Activated T-cell treated with anti-CD3 and anti-CD28 coated beads, Interleukin-2, amount 50 U/mL, for 72 hours (primary cell): ENCODE data around the gene POU2F1. TPM values are rescaled to one million over a fixed set of nuclear protein-coding genes. Genes with fewer than 3 reads are reported as not detected.
"Not testable (repeated sequence)": the region's sequence is repeated elsewhere in the genome, so short reads cannot be mapped to it uniquely, and the experiment has no call there.

Experiments used
- ATAC-seq, 2 donors: fragments of 150-1000 bp; cut with Tn5 transposase; replicated peaks in 1 of 2; 2 replicates each; pipeline ENCODE4 v1.10.0; 2021; ENCODE audit warnings: moderate library complexity in 2 of 2, mild to moderate bottlenecking in 1 of 2
- DNase-seq, 2 donors: peaks; one replicate each; pipeline ENCODE4 v3.0.0; 2021 to 2022; ENCODE audit warnings: mixed read lengths in 1 of 2
- H3K27ac Mint-ChIP-seq: one replicate; pipeline ENCODE4 v1.8.0; 2022; ENCODE audit warnings: mild to moderate bottlenecking, moderate library complexity, mixed read lengths
- H3K27me3 Mint-ChIP-seq: one replicate; pipeline ENCODE4 v1.8.0; 2022; ENCODE audit warnings: low read depth, mixed read lengths
- H3K36me3 Mint-ChIP-seq, 2 donors: one replicate each; pipeline ENCODE4 v1.8.0; 2022; ENCODE audit warnings: mixed read lengths in 2 of 2, mild to moderate bottlenecking in 1 of 2; ENCODE audit not compliant: insufficient read depth in 2 of 2
- H3K4me1 Mint-ChIP-seq: one replicate; pipeline ENCODE4 v1.8.0; 2022; ENCODE audit warnings: low read depth, mixed read lengths
- H3K4me3 Mint-ChIP-seq, 2 donors: one replicate each; pipeline ENCODE4 v1.8.0; 2022; ENCODE audit warnings: mild to moderate bottlenecking in 2 of 2, mixed read lengths in 2 of 2, moderate library complexity in 2 of 2
- H3K9me3 Mint-ChIP-seq, 2 donors: one replicate each; pipeline ENCODE4 v1.8.0; 2022; ENCODE audit warnings: mixed read lengths in 2 of 2
- total RNA-seq, 2 donors: library from RNA; stranded (reverse); gene quantifications; one replicate each; pipeline ENCODE4 v1.2.3, GENCODE V29; 2022

Gene POU2F1
- total RNA-seq, 2 donors from 2014 or later, result 29.4 to 39.6 TPM

GRCh38 chr1:167194182-167194581 is 26.5 kb upstream of the POU2F1 start:
- ATAC-seq, result no peak

GRCh38 chr1:167196166-167196565 is 24.5 kb upstream of the POU2F1 start:
- H3K9me3 Mint-ChIP-seq, result peaks cover 0 to 2% of the 10 kb centered on the region in 2 donors
- peak overlapping the region; percentile 8 to 45 for H3K4me3 Mint-ChIP-seq
- no peak for DNase-seq
- ATAC-seq, result no peak
- H3K27me3 Mint-ChIP-seq, result peaks cover 15% of the 10 kb centered on the region
- H3K27ac Mint-ChIP-seq, result no peak overlapping the region
- H3K36me3 Mint-ChIP-seq, result peaks cover 0 to 1% of the 10 kb centered on the region in 2 donors
- H3K4me1 Mint-ChIP-seq, result peaks cover 27% of the 10 kb centered on the region

More at GRCh38 chr1:167194182-167194581, 26.5 kb upstream of the POU2F1 start:
- H3K27ac Mint-ChIP-seq, result no peak overlapping the region
- peaks cover 0 to 1% of the 10 kb centered on the region in 2 donors for H3K36me3 Mint-ChIP-seq
- H3K27me3 Mint-ChIP-seq, result peaks cover 28% of the 10 kb centered on the region
- H3K4me1 Mint-ChIP-seq, result peaks cover 23% of the 10 kb centered on the region
- no peak overlapping the region for H3K4me3 Mint-ChIP-seq
- H3K9me3 Mint-ChIP-seq, result peaks cover 0 to 2% of the 10 kb centered on the region in 2 donors
- no peak for DNase-seq

GRCh38 chr1:167197236-167197635 is 23.4 kb upstream of the POU2F1 start:
- Mint-ChIP-seq H3K4me3 (no peak overlapping the region), H3K4me1 (peaks cover 30% of the 10 kb centered on the region), H3K9me3 (peaks cover 0 to 2% of the 10 kb centered on the region in 2 donors), H3K36me3 (peaks cover 0 to 1% of the 10 kb centered on the region in 2 donors), H3K27ac (no peak overlapping the region), H3K27me3 (peaks cover 14% of the 10 kb centered on the region)
- ATAC-seq, result no peak
- DNase-seq, result no peak

GRCh38 chr1:167197692-167198091 is 23.0 kb upstream of the POU2F1 start:
- Mint-ChIP-seq H3K4me1 (peaks cover 30% of the 10 kb centered on the region), H3K36me3 (peaks cover 0 to 1% of the 10 kb centered on the region in 2 donors), H3K4me3 (no peak overlapping the region), H3K27ac (no peak overlapping the region), H3K27me3 (peaks cover 9% of the 10 kb centered on the region), H3K9me3 (peaks cover 0 to 2% of the 10 kb centered on the region in 2 donors)
- ATAC-seq, result peak; percentile 48 to 63
- no peak for DNase-seq

GRCh38 chr1:167198518-167199133 is 22.1 kb upstream of the POU2F1 start:
- Mint-ChIP-seq H3K4me3 (no peak overlapping the region), H3K27me3 (no peaks in the 10 kb centered on the region), H3K9me3 (peaks cover 0 to 2% of the 10 kb centered on the region in 2 donors), H3K27ac (no peak overlapping the region), H3K4me1 (peaks cover 30% of the 10 kb centered on the region), H3K36me3 (peaks cover 0 to 1% of the 10 kb centered on the region in 2 donors)
- DNase-seq, result no peak
- no peak for ATAC-seq

- H3K27me3 Mint-ChIP-seq, result no peaks in the 10 kb centered on the region
- peaks cover 0 to 1% of the 10 kb centered on the region in 2 donors for H3K36me3 Mint-ChIP-seq
- peaks cover 30% of the 10 kb centered on the region for H3K4me1 Mint-ChIP-seq
- ATAC-seq, result no peak
- H3K4me3 Mint-ChIP-seq, result no peak overlapping the region
- peaks cover 0 to 2% of the 10 kb centered on the region in 2 donors for H3K9me3 Mint-ChIP-seq
- no peak for DNase-seq
- no peak overlapping the region for H3K27ac Mint-ChIP-seq
These were observed 21.0 kb upstream of the POU2F1 start for GRCh38 chr1:167199656-167200055.

GRCh38 chr1:167200272-167200671 is 20.4 kb upstream of the POU2F1 start:
- no peaks in the 10 kb centered on the region for H3K27me3 Mint-ChIP-seq
- ATAC-seq, result no peak
- no peak for DNase-seq
- H3K36me3 Mint-ChIP-seq, result peaks cover 2 to 5% of the 10 kb centered on the region in 2 donors
- no peak overlapping the region for H3K27ac Mint-ChIP-seq
- no peak overlapping the region for H3K4me3 Mint-ChIP-seq
- peaks cover 0 to 2% of the 10 kb centered on the region in 2 donors for H3K9me3 Mint-ChIP-seq
- peaks cover 30% of the 10 kb centered on the region for H3K4me1 Mint-ChIP-seq

GRCh38 chr1:167200749-167201148 is 19.9 kb upstream of the POU2F1 start:
- peak overlapping the region; percentile 85 for H3K27ac Mint-ChIP-seq
- peaks cover 0 to 2% of the 10 kb centered on the region in 2 donors for H3K9me3 Mint-ChIP-seq
- peaks cover 28% of the 10 kb centered on the region for H3K4me1 Mint-ChIP-seq
- ATAC-seq (peak; percentile 80 to 81), DNase-seq (no peak)
- H3K27me3 Mint-ChIP-seq, result no peaks in the 10 kb centered on the region
- peaks cover 6 to 9% of the 10 kb centered on the region in 2 donors for H3K36me3 Mint-ChIP-seq
- H3K4me3 Mint-ChIP-seq, result peak overlapping the region; percentile 64 to 74

- H3K4me1 Mint-ChIP-seq, result peaks cover 28% of the 10 kb centered on the region
- no peaks in the 10 kb centered on the region for H3K27me3 Mint-ChIP-seq
- no peak for DNase-seq
- H3K27ac Mint-ChIP-seq, result no peak overlapping the region
- peak overlapping the region in 1 of 2 donors; percentile 35 for H3K4me3 Mint-ChIP-seq
- no peak for ATAC-seq
- H3K9me3 Mint-ChIP-seq, result peaks cover 0 to 2% of the 10 kb centered on the region in 2 donors
- H3K36me3 Mint-ChIP-seq, result peaks cover 6 to 9% of the 10 kb centered on the region in 2 donors
These were observed 18.6 kb upstream of the POU2F1 start for GRCh38 chr1:167202049-167202448.

GRCh38 chr1:167205306-167206050 is 15.2 kb upstream of the POU2F1 start:
- H3K4me3 Mint-ChIP-seq, H3K27me3 Mint-ChIP-seq, DNase-seq, H3K27ac Mint-ChIP-seq: not testable (repeated sequence)
- H3K36me3 Mint-ChIP-seq, result peaks cover 19 to 27% of the 10 kb centered on the region in 2 donors
- H3K4me1 Mint-ChIP-seq, result peaks cover 35% of the 10 kb centered on the region
- peaks cover 7 to 13% of the 10 kb centered on the region in 2 donors for H3K9me3 Mint-ChIP-seq
- peak in 1 of 2 donors; percentile 25 for ATAC-seq

GRCh38 chr1:167206166-167206835 is 14.4 kb upstream of the POU2F1 start:
- Mint-ChIP-seq H3K36me3 (peaks cover 22 to 33% of the 10 kb centered on the region in 2 donors), H3K9me3 (peaks cover 7 to 15% of the 10 kb centered on the region in 2 donors), H3K27ac (peak overlapping the region; percentile 96), H3K4me1 (peaks cover 33% of the 10 kb centered on the region), H3K27me3 (no peaks in the 10 kb centered on the region), H3K4me3 (no peak overlapping the region)
- ATAC-seq, result peak; percentile 43 to 52
- peak in 1 of 2 donors; percentile 12 for DNase-seq

- peak; percentile 74 to 77 for ATAC-seq
- Mint-ChIP-seq H3K4me3 (peak overlapping the region; percentile 17 to 69), H3K27me3 (no peaks in the 10 kb centered on the region), H3K9me3 (peaks cover 7 to 17% of the 10 kb centered on the region in 2 donors), H3K4me1 (peaks cover 37% of the 10 kb centered on the region), H3K36me3 (peaks cover 24 to 33% of the 10 kb centered on the region in 2 donors), H3K27ac (peak overlapping the region; percentile 96)
- no peak for DNase-seq
These were observed 12.6 kb upstream of the POU2F1 start for GRCh38 chr1:167207940-167208623.
